ENCODE measurements around the gene CTNNA3.
A peak's percentile ranks its signal among the peaks of the same experiment; 100 is the strongest.
"Not testable (repeated sequence)": the region's sequence is repeated elsewhere in the genome, so short reads cannot be mapped to it uniquely, and the experiment has no call there.

CTNNA3 gene

DNA sequence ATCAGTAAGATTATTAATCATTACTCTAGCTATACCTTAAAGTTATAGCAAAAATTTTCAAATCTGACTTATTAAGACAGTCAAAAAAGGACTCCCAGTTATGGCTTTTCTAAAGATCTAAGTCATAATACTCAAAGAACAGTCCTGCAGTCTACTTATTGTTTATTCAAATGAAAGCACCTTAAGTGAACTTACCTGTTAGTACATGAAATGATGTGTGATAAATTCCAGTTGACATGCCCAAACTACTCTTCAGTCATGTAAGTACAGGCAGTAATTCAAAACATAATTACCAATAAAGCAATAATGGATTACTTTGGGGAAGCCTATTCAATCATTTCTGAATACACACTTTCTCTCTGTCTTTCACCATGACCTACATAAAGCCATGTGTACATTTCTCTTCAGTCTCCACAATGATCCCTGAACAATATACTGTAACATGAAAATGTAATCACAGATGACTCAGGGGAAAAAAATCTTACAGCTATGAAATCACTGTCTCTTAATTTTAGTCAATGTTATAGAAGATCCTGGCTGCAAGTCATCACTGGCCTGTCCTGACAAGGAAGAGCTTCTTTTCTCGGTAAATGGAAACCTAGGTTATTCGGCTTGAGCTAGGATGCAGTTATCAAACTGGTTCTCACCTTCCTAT lies 1190.9 kb downstream of the CTNNA3 start:
- DNase-seq, result peak; percentile 52

DNA sequence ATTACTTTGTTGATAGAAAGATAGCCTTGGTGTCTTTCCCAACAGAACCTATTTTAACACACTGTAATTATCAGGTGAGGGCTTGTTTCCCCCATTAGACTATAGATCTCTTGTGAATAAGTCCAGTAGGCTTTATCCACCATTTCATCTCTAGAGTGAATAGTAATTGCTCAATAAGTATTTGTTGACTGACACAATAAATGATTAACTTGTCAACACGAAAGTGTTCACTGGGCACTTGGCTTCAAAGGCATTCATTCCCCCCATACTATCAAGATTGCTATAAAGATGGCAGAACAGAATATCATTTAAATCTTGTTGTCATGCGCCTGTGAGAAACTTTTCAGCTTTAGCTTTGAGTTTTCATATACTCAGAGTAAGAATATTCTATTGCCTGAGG lies 1194.6 kb downstream of the CTNNA3 start:
- peak; percentile 4 for DNase-seq

DNA sequence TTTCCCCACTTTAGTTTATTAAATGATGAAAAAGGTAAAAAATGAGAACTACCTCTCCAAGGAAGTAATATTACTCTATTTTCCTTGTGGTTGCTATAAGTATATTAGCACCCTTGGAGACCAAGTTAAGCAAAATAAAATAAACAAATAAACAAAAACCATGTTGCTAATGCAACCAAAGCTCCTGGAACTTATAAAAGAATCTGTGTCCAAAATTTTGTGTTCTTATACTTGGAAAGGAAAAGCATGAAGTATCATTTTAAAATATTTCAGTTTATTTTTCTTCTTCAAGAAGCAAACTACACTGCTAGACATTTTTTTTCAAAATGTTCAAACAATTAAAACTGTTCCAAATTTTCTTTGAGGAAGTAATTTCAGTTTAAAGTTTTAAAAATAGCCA lies 1212.0 kb downstream of the CTNNA3 start:
- no peak for DNase-seq

DNA sequence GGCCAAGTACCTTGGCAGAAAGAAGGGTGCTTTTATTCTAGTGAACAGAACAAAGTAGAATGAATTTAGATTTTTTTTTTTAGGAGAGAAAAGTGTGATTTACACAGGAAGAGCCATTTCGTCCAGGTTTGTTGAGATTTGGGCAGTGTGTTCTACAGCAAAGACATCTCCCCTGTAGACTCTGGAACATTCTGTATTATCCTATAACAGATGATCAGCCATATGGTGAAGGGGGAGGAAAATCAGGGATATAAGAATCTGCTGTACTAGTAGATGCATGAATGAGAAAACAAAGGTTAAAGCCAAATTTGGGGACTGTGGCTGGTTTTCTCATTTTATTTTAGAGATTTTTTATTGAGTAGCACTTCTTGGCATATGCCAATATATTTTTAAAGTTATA lies 1223.8 kb downstream of the CTNNA3 start:
- DNase-seq, result no peak

DNA sequence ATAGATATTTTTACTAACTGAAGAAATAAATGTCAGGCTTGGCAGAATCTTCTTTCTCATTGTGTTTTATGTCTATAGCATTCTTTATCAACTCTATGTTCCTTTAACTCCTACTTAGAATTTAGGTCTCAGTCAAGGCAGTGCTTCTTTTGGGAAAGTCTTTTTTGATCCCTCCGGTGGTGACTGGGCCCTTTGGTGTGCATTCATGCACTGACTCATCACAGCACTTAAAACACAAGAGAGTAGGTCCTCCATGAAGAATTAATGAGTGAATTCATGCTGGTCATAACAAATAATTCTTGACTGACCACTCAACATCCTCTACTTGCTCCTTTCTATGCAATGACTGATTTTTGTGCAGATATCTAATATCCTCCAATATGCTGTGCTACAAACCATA lies 1229.0 kb downstream of the CTNNA3 start:
- no peak for DNase-seq

DNA sequence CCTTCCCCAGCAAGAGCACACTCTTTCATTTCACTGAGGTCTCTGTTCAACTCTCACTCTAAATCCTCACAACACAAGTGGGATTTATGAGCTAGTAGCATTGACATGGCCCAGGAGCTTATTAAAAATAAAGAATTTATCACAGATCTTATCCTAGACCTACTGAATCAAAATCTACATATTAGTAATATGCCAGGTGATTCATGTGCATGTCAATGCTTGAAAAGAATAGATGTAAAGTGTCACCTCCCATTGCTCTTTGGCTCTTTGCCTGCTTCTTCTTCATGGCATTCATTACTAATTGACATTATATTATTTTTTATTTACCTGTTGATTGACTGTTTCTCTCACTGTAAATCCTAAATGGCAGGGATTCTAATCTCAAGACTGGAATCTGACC lies 1229.4 kb downstream of the CTNNA3 start:
- DNase-seq, result no peak

DNA sequence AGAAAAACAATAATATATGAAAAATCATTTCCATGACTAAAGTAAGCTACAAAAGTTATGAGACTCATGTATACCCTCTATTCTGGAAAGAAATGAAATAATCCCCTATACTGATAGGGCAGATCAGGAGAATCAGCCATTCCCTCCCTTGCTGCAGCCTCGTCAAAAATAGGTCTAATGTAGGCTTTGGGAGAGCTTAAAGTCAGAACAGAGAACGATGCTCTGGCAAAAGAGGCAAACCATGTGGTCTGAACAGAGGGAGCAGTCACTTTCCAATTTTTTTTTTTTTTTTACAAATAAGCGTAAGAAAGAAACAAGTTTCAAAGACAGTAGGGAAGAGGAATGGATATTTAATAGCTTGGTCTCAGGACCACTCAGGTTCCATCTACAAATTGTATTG lies 1232.4 kb downstream of the CTNNA3 start:
- DNase-seq, result no peak

DNA sequence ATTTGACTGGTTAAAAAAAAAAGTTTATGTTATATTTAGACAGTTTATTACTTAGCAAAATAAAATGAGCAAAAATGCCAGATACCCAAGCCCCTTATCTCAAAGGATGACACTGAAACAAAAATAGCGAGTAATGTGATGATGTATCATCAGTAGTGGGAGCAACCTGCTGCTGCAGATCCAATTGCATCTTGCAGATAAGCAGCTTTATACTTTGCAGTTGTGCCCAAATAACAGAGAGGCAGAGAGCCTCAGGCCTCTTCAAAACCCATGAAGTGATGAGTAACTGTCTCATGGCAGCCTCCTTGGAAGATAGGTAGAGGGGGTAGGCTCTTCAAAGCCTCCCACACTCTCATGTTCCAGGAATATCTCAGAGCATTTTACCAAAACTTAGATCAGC lies 1238.4 kb downstream of the CTNNA3 start:
- no peak for DNase-seq

DNA sequence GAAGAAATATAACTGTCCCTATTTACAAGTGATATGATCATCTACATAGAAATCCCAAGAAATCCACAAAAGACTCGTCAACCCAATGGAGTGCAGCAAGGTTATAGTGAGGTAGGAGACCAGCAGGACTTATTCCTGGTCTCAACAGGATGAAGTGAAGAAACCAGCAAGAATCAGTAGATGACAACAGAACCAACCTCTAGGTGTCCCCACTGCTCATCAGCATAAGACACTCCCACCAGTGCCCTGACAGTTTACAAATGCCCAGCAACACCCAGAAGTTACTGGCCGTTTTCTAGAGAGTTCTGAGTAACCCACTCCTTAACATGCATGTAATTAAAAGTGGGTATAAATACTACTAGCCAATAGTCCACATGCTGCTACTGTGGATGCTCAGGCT lies 1240.7 kb downstream of the CTNNA3 start:
- DNase-seq, result peak; percentile 34

DNA sequence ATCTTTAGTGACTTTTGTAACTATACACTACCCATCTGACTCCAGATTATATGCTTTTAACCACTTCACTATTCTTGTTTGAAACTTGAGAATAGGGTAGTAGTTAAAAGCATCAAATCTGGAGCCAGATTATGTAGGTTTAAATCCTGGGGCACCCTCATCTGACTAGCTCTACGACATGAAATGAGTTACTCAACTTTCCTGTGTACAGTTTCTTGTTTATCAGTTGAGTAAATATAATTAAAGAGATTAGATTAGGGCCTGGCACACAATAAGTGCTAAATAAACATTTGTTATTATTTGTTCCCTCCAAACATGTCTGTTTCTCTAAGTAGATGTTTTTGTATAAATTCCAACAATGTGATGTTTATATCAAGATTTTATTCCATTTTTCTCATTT lies 1255.4 kb downstream of the CTNNA3 start:
- no peak for DNase-seq

DNA sequence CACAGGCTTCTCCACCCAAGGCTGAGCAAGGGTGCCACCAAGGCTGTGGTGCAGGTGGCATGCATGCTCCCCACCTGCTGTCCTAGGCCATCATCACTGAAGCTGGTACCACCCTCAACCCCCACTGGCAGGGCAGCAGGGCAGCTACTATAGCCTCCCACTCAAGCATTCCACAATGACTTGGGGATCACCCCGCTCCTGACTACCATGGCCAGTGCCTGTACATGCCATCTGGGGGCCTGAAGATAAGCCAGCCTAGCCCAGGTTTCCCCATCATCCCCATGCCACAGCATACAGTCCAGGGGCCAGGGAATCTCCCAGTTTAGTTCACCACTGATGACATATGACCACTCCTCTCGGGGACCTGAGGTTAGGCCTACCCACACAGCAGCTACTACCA lies 1281.1 kb downstream of the CTNNA3 start:
- DNase-seq, result no peak

DNA sequence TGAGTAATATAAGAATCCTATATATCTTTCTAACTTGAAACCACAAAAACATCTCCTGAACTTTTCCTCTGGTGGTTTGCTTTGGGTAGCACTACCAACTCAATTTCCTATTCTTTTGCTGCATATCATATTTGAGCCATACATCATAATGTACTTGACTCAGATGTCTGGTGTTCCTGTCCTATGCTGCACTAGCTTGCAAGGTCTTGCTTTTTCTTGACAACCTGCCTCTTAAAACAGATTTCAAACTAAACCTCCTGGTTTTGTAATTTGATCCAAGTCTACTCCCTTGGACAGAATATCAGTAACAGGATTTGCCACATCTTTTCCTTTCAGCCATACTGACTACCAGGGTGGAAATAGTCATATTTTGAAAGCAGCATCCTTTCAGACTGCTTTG lies 1290.4 kb downstream of the CTNNA3 start:
- DNase-seq, result no peak

DNA sequence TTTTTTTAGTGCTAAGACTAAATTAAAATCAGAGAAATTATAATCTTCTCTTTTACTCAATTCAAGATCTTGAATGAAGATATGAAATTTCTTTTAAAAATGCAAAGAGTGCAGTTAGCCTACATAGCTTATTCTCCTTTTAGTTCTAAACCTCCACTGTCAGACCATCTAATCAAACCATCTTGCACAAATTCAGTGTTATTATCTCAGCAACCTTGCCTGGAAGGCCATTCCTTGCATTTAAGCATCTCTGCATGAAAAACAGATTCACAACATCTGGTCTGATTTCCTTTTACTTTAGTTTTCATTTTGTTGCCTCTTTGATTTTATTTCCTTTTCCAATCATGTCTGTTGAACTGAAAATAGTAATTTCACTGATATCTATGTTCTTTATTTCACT lies 1297.3 kb downstream of the CTNNA3 start:
- DNase-seq, result no peak

DNA sequence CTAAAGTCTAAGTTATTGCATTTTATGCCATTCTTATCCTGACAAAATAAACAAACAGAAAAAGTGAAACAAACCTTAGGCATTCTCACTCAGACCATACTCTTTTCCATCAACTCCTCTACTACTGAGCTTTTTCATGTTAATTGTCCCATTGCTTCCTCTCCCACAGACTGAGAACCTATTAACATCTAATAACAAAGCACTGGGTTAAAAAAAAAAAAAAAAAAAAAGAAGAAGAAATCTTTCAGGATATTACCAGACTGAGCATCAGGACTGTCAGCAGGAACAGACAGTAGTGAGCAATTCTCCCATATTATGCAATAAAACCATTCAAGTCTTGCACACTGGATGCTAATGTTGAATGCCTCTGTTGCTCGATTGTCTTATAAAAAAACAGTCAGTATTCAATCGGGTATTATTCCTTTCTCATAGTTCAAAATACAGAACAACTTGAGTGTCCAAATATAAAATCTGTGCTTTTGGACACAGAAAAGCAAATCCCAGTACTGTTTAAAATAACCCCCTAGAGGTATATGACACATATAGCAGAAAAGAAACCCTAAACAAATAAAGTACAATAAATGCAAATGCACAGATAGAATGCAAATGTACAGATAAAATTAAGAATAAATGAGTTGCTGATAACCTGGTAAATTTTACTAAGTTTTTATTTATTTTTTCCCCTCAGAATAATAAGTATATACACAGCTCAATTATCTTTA lies 1301.5 kb downstream of the CTNNA3 start:
- DNase-seq, result no peak

DNA sequence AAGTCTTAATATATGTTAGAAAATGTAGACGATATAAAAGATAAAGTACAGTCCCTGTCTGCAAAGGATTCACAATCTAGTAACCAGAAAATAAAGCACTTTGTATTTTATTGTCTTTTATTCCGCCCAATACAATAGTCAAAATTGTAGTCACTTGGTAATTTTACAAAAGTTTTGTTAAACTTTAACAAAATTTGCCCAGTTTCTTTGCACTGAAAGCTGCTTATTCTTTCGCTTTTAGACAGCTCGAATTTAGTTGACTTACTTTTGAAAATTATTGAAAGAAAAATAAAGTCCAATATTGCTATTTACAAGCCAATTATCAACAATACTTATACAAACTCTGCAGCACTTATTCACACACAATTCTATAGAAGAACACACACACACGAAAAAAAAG lies 1305.1 kb downstream of the CTNNA3 start:
- DNase-seq, result no peak

DNA sequence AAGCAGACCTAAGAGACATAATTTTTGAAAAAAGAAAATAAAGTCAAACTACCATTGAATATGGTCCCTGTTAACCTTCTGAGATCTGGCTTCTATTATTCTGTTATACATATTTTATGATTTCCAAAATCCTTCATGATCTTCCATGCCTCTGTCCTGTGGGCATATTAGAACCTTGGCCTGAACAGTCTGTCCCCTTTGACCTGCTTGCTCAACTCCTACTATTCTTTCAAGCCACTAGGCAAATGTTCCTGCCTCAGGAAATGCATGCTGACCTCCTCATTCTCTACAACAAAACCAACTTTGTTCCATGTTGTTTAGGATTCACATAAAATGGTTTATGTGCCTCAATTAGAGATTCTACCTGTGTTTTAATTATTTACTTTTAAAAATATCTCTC lies 1315.0 kb downstream of the CTNNA3 start:
- no peak for DNase-seq

DNA sequence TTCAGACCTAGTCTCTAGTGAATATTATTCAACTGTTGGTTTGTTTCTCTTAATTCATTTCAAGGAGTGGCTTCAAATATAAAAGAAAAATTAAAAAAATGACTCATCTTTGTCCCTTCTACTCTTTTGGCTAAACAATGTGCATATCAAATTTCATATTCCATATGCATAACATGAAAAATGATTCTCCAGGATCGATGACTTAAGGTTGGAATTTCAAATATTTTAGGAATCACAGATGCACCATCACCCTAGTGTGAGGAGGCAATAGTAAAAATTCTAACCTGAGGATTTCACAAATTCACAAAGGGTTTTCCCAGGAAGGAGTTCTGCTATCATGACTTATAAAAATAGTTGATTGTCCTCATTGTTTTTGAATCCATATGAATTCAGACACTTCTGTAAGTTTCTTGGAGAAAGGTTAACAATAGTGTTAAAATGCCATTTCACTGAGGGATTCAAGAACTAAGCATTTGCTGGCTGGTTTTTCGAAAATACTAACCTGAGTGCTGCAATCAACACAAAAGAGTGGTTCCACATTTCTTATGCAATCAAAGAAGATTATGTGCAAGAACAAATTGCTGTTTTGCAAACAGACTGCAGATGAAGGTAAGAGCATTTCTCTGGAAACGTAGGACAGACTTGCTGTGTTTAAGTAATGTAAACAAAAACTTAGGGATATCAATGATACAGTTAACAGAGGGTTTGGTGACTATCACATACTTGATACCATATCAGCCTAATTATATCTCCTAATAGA lies 1317.7 kb downstream of the CTNNA3 start:
- DNase-seq, result no peak

DNA sequence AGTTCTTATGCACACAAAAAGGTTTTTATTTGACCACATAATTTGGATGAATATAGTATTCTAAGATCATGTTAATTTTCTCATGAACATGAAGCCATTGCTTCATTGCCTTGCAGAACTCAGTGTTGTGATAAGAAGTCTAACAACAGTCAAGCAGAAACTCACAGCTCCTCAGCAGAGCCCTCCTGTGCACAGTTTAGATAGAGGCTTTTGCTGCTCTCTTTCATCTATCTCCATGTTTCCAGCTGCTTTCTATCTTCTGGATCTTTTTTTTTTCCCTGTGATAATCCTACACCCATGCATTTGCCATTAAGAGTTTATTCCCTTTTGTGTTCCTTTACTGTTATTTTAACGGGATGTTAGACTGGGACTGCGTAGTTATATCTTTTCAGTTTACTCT lies 1327.8 kb downstream of the CTNNA3 start:
- no peak for DNase-seq

DNA sequence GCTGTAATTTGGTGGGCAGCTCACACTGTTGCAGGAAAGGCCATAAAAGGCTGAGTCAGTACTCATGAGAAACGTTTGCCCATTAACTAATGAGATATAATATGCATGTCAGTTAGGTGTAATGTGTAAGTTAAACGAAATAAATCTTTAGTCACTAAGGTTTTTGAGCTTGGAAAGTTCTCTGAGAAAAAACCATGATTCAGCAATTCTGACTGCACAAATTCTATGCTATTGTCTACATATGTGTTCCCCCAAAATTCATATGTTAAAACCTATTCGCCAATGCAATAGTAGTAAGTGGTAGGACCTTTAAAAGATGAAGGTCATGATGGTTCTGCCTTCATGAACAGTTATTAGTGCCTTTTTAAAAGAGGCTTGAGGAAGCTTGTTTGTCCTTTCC lies 1329.8 kb downstream of the CTNNA3 start:
- DNase-seq, result no peak

DNA sequence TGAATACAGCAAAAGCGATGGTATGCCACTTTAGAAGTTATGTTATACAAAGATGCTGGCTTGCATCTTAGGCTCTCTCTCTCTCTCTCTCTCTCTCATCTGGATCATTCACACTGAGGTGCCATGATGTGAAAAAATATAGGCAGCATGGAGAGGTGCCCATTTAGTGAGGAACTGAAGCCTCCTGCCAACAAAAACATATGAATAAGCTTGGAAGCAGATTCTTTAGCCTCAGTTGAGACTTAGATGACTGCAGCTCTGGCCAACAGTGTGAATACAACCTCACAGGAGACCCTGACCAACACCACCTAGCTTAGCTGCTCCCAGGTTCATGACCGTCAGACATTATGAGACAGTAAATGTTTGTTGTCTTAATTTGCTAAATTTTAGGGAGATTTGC lies 1330.3 kb downstream of the CTNNA3 start:
- no peak for DNase-seq

DNA sequence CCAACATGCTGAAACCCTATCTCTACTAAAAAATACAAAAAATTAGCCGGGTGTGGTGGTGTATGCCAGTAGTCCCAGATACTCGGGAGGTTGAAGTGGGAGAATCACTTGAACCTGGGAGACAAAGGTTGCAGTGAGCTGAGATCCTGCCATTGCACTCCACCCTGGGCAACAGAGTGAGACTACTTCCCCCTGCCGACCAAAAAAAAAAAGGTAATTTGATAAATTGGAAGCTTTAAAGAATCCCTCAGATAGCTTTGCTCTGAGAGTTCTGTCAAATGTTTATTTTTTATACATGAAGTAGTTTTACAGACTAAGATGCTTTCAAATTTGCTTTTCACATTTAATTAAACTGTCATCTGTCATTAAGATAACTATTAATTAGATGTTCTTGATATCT lies 1333.5 kb downstream of the CTNNA3 start:
- no peak for DNase-seq

DNA sequence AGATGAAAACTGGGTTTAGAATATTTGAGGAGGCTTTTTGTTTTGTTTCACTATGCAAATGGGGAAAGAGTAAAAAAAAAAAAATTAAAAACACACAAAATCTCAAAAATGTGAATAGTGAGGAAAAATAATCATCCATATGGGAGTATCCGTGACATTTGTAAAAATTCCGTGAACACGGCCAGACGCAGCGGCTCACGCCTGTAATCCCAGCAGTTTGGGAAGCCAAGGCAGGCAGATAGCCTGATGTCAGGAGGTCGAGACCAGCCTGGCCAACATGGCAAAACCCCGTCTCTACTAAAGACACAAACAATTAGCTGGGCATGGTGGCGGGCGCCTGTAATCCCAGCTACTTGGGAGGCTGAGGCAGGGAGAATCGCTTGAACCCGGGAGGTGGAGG lies 1342.2 kb downstream of the CTNNA3 start:
- not testable (repeated sequence) for DNase-seq

DNA sequence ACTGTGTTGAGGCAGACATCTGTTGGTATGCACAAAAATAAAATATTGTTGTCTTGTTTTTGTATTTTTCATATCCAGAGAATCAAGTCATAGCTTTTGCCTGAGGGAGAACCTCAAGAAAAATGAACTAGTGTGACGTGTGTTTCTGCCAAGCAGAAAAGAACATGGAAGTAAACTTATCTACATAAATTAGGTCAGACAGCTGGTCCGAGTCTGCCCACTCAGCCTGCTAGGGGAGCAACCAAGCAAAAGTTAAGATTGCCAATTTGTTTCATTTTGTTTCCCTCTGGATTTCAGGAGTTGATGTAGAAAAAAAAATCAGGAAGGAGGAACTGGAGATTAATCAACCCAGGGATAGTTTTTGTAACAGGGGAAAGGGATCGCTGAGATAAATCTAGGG lies 1342.6 kb downstream of the CTNNA3 start:
- no peak for DNase-seq
